Measurements from ENCODE around the gene TRIP6.

Gene TRIP6

GRCh38 chr7:100826514-100827329, 40.5 kb upstream of the TRIP6 start (continued):
- TF ChIP-seq ZNF623 (tag by site-specific recombination; IDR thresholded peaks at IDR 0.05) (no peak), ZNF549 (tag by site-specific recombination; IDR thresholded peaks at IDR 0.05) (no peak), ZBTB20 (tag by site-specific recombination; IDR thresholded peaks at IDR 0.05) (peak; percentile 77), ZNF174 (tag by site-specific recombination; IDR thresholded peaks at IDR 0.05) (no peak), ZNF560 (tag by site-specific recombination; IDR thresholded peaks at IDR 0.05; ENCODE audit: borderline replicate concordance) (no peak), ZNF548 (tag by site-specific recombination; IDR thresholded peaks at IDR 0.05) (no peak), ZNF302 (tag by site-specific recombination; IDR thresholded peaks at IDR 0.05; ENCODE audit: low read depth) (no peak), ZNF449 (tag by site-specific recombination; IDR thresholded peaks at IDR 0.05) (peak; percentile 89), RBAK (tag by site-specific recombination; IDR thresholded peaks at IDR 0.05) (no peak), ZNF184 (tag by site-specific recombination; IDR thresholded peaks at IDR 0.05) (no peak), KLF9 (tag by site-specific recombination; IDR thresholded peaks at IDR 0.05; ENCODE audit: low read depth) (peak; percentile 38; the same call in 1 of the 2 replicates), ZBTB17 (tag by site-specific recombination; IDR thresholded peaks at IDR 0.05) (no peak), ZNF664 (tag by site-specific recombination; IDR thresholded peaks at IDR 0.05) (no peak), ZNF362 (tag by site-specific recombination; IDR thresholded peaks at IDR 0.05) (no peak), ZNF140 (tag by site-specific recombination; IDR thresholded peaks at IDR 0.05) (no peak), YY1 (tag by site-specific recombination; IDR thresholded peaks at IDR 0.05) (no peak), ZNF510 (tag by site-specific recombination; IDR thresholded peaks at IDR 0.05; ENCODE audit: insufficient replicate concordance) (no peak), ZNF146 (tag by site-specific recombination; IDR thresholded peaks at IDR 0.05) (no peak), ZNF398 (tag by site-specific recombination; IDR thresholded peaks at IDR 0.05) (peak; percentile 74), ZNF777 (tag by site-specific recombination; IDR thresholded peaks at IDR 0.05; ENCODE audit: borderline replicate concordance) (0 out of 2 replicates have a peak, but pooled peaks have one; percentile 11), ZNF544 (tag by site-specific recombination; IDR thresholded peaks at IDR 0.05) (no peak)
- TF ChIP-seq, protein P1, sequence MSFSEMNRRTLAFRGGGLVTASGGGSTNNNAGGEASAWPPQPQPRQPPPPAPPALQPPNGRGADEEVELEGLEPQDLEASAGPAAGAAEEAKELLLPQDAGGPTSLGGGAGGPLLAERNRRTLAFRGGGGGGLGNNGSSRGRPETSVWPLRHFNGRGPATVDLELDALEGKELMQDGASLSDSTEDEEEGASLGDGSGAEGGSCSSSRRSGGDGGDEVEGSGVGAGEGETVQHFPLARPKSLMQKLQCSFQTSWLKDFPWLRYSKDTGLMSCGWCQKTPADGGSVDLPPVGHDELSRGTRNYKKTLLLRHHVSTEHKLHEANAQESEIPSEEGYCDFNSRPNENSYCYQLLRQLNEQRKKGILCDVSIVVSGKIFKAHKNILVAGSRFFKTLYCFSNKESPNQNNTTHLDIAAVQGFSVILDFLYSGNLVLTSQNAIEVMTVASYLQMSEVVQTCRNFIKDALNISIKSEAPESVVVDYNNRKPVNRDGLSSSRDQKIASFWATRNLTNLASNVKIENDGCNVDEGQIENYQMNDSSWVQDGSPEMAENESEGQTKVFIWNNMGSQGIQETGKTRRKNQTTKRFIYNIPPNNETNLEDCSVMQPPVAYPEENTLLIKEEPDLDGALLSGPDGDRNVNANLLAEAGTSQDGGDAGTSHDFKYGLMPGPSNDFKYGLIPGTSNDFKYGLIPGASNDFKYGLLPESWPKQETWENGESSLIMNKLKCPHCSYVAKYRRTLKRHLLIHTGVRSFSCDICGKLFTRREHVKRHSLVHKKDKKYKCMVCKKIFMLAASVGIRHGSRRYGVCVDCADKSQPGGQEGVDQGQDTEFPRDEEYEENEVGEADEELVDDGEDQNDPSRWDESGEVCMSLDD (tag by site-specific recombination; IDR thresholded peaks at IDR 0.05), result peak; percentile 94
- TF ChIP-seq, protein P2, sequence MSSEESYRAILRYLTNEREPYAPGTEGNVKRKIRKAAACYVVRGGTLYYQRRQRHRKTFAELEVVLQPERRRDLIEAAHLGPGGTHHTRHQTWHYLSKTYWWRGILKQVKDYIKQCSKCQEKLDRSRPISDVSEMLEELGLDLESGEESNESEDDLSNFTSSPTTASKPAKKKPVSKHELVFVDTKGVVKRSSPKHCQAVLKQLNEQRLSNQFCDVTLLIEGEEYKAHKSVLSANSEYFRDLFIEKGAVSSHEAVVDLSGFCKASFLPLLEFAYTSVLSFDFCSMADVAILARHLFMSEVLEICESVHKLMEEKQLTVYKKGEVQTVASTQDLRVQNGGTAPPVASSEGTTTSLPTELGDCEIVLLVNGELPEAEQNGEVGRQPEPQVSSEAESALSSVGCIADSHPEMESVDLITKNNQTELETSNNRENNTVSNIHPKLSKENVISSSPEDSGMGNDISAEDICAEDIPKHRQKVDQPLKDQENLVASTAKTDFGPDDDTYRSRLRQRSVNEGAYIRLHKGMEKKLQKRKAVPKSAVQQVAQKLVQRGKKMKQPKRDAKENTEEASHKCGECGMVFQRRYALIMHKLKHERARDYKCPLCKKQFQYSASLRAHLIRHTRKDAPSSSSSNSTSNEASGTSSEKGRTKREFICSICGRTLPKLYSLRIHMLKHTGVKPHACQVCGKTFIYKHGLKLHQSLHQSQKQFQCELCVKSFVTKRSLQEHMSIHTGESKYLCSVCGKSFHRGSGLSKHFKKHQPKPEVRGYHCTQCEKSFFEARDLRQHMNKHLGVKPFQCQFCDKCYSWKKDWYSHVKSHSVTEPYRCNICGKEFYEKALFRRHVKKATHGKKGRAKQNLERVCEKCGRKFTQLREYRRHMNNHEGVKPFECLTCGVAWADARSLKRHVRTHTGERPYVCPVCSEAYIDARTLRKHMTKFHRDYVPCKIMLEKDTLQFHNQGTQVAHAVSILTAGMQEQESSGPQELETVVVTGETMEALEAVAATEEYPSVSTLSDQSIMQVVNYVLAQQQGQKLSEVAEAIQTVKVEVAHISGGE (tag by site-specific recombination; conservative IDR thresholded peaks at IDR 0.05; ENCODE audit: low read depth), result 0 out of 2 replicates have a peak, but pooled peaks have one; percentile 8
- TF ChIP-seq, protein P3, sequence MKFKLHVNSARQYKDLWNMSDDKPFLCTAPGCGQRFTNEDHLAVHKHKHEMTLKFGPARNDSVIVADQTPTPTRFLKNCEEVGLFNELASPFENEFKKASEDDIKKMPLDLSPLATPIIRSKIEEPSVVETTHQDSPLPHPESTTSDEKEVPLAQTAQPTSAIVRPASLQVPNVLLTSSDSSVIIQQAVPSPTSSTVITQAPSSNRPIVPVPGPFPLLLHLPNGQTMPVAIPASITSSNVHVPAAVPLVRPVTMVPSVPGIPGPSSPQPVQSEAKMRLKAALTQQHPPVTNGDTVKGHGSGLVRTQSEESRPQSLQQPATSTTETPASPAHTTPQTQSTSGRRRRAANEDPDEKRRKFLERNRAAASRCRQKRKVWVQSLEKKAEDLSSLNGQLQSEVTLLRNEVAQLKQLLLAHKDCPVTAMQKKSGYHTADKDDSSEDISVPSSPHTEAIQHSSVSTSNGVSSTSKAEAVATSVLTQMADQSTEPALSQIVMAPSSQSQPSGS (tag by site-specific recombination; IDR thresholded peaks at IDR 0.05; ENCODE audit: low read depth), result no peak
- TF ChIP-seq, protein P4, sequence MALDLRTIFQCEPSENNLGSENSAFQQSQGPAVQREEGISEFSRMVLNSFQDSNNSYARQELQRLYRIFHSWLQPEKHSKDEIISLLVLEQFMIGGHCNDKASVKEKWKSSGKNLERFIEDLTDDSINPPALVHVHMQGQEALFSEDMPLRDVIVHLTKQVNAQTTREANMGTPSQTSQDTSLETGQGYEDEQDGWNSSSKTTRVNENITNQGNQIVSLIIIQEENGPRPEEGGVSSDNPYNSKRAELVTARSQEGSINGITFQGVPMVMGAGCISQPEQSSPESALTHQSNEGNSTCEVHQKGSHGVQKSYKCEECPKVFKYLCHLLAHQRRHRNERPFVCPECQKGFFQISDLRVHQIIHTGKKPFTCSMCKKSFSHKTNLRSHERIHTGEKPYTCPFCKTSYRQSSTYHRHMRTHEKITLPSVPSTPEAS (tag by site-specific recombination; IDR thresholded peaks at IDR 0.05), result no peak
